Measurements from ENCODE around the gene MAP3K7. TPM values are rescaled to one million over a fixed set of nuclear protein-coding genes. Genes with fewer than 3 reads are reported as not detected.

MAP3K7 gene
- total RNA-seq, 4 donors from 2014 or later: 18.4 to 44.9 (median 26.3) TPM

DNA sequence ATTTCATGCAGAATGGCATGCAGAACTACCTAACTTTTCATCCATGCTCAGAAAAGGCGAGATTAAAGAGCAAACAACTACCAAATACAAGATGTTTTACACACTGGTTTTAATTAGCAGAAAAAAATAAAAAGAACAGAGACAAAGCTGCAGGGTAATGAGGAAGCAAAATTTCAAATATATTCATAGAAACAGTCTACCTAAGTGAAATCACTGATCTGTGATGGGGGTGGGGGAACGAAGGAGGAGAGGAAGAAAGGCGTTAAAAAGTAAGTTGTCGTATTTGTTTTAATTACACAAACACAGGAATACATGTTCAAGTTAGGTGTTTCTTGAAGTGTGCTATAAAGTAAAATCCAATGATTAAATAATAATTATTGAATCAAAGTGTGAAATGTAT, 42.1 kb downstream of the MAP3K7 start:
- WGBS: 86% methylated on average over 4 of the region's 4 CpGs
- DNase-seq (ENCODE audit: low spot score in 2 of 2): no peak
- H3K36me3 ChIP-seq: peaks cover 75% of the 10 kb centered on the region

GRCh38 chr6:90544081-90544480, 42.8 kb downstream of the MAP3K7 start:
- Histone ChIP-seq H3K4me1 (no peaks in the 10 kb centered on the region), H3K9me3 (no peaks in the 10 kb centered on the region), H3K27me3 (no peaks in the 10 kb centered on the region), H3K27ac (no peak overlapping the region), H3K36me3 (peaks cover 68% of the 10 kb centered on the region), H3K4me3 (no peak overlapping the region)
- DNase-seq (ENCODE audit: low spot score in 2 of 2): no peak
- TF ChIP-seq POLR2A (IDR thresholded peaks at IDR 0.05): no peak
- TF ChIP-seq EP300 (IDR thresholded peaks at IDR 0.05): no peak
- no peak for TF ChIP-seq POLR2AphosphoS5 (IDR thresholded peaks at IDR 0.05)
- TF ChIP-seq, protein P1, sequence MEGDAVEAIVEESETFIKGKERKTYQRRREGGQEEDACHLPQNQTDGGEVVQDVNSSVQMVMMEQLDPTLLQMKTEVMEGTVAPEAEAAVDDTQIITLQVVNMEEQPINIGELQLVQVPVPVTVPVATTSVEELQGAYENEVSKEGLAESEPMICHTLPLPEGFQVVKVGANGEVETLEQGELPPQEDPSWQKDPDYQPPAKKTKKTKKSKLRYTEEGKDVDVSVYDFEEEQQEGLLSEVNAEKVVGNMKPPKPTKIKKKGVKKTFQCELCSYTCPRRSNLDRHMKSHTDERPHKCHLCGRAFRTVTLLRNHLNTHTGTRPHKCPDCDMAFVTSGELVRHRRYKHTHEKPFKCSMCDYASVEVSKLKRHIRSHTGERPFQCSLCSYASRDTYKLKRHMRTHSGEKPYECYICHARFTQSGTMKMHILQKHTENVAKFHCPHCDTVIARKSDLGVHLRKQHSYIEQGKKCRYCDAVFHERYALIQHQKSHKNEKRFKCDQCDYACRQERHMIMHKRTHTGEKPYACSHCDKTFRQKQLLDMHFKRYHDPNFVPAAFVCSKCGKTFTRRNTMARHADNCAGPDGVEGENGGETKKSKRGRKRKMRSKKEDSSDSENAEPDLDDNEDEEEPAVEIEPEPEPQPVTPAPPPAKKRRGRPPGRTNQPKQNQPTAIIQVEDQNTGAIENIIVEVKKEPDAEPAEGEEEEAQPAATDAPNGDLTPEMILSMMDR (IDR thresholded peaks at IDR 0.05): no peak

More for the DNA sequence above, 42.1 kb downstream of the MAP3K7 start:
- TF ChIP-seq EP300 (IDR thresholded peaks at IDR 0.05): no peak
- TF ChIP-seq, protein P1 (IDR thresholded peaks at IDR 0.05): no peak
- TF ChIP-seq POLR2A (IDR thresholded peaks at IDR 0.05): no peak
- TF ChIP-seq POLR2AphosphoS5 (IDR thresholded peaks at IDR 0.05): no peak
- Histone ChIP-seq H3K9me3 (no peaks in the 10 kb centered on the region), H3K27me3 (no peaks in the 10 kb centered on the region), H3K27ac (no peak overlapping the region), H3K4me1 (no peaks in the 10 kb centered on the region), H3K4me3 (no peak overlapping the region)

GRCh38 chr6:90541221-90541620, 45.7 kb downstream of the MAP3K7 start:
- H3K27ac ChIP-seq: no peak overlapping the region
- H3K36me3 ChIP-seq: peaks cover 43% of the 10 kb centered on the region
- no peaks in the 10 kb centered on the region for H3K4me1 ChIP-seq
- TF ChIP-seq, protein P1 (IDR thresholded peaks at IDR 0.05): no peak
- no peak for TF ChIP-seq POLR2A (IDR thresholded peaks at IDR 0.05)
- no peak for TF ChIP-seq POLR2AphosphoS5 (IDR thresholded peaks at IDR 0.05)
- no peak for TF ChIP-seq EP300 (IDR thresholded peaks at IDR 0.05)
- no peaks in the 10 kb centered on the region for H3K27me3 ChIP-seq
- DNase-seq (ENCODE audit: low spot score in 2 of 2): no peak
- no peaks in the 10 kb centered on the region for H3K9me3 ChIP-seq
- WGBS: 94% methylated on average over 3 of the region's 3 CpGs
- no peak overlapping the region for H3K4me3 ChIP-seq

GRCh38 chr6:90538278-90539046, 48.4 kb downstream of the MAP3K7 start:
- Histone ChIP-seq H3K27ac (no peak overlapping the region), H3K9me3 (no peaks in the 10 kb centered on the region), H3K4me3 (no peak overlapping the region), H3K4me1 (no peaks in the 10 kb centered on the region), H3K27me3 (no peaks in the 10 kb centered on the region), H3K36me3 (peaks cover 36% of the 10 kb centered on the region)
- TF ChIP-seq, protein P1 (IDR thresholded peaks at IDR 0.05): no peak
- no peak for TF ChIP-seq POLR2AphosphoS5 (IDR thresholded peaks at IDR 0.05)
- no peak for TF ChIP-seq POLR2A (IDR thresholded peaks at IDR 0.05)
- TF ChIP-seq EP300 (IDR thresholded peaks at IDR 0.05): no peak
- no peak for DNase-seq (ENCODE audit: low spot score in 2 of 2)
- 54% methylated on average over 4 of the region's 4 CpGs for WGBS

DNA sequence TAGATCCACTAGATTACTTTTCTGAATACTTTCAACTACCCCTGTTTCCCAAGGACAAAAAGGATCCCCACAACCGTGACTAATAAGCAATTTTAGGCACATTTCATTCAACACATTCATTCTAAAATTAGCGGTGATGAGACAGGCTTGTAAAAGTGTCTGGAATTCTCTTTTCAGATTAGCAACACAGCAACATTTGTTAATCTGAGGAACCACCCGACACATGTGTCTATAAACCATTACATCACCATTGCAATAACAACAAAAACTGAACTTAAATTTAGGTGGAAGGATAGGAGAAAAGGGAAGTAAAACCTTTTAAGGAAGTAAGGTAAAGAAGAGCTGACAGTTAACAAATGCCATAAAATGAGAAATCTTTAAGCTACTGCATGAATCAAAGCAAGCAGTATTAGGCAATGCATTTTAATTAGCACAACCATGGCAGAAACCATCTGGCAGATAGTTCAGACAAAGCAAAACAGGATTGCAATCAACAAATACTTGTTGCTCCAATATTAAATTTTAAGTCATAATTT, 49.1 kb downstream of the MAP3K7 start:
- no peak overlapping the region for H3K27ac ChIP-seq
- WGBS: 58% methylated on average over 3 of the region's 3 CpGs
- H3K36me3 ChIP-seq: peaks cover 36% of the 10 kb centered on the region

More for the DNA sequence above, 49.1 kb downstream of the MAP3K7 start:
- DNase-seq (ENCODE audit: low spot score in 2 of 2): no peak
- Histone ChIP-seq H3K4me1 (no peaks in the 10 kb centered on the region), H3K4me3 (no peak overlapping the region), H3K9me3 (no peaks in the 10 kb centered on the region), H3K27me3 (no peaks in the 10 kb centered on the region)
- TF ChIP-seq, protein P1 (IDR thresholded peaks at IDR 0.05): no peak

Data from suprapubic skin (tissue), 4 donors.